Measurements from ENCODE around the gene FCHSD1. TPM values are rescaled to one million over a fixed set of nuclear protein-coding genes. Genes with fewer than 3 reads are reported as not detected.

The FCHSD1 gene
- total RNA-seq, 1 experiment from 2014 or later = 19.3 TPM

Other genes starting within 250 kb of the FCHSD1 start
- gene PCDHGA9, start 248.6 kb downstream of the FCHSD1 start, total RNA-seq (2014; rRNA removed; shearing (Covaris generic); ENCODE audit: low replicate concordance) = 13.0 and 15.7 TPM in 2 replicates
- gene PCDHGB6, start 243.4 kb downstream of the FCHSD1 start, total RNA-seq (2014; rRNA removed; shearing (Covaris generic); ENCODE audit: low replicate concordance) = 5.5 and 8.8 TPM in 2 replicates
- 8.5 and 11.2 TPM in 2 replicates for gene PCDHGA10, start 238.4 kb downstream of the FCHSD1 start, total RNA-seq (2014; rRNA removed; shearing (Covaris generic); ENCODE audit: low replicate concordance)
- 6.3 and 10.4 TPM in 2 replicates for gene PCDHGB7, start 233.7 kb downstream of the FCHSD1 start, total RNA-seq (2014; rRNA removed; shearing (Covaris generic); ENCODE audit: low replicate concordance)
- 9.3 and 10.4 TPM in 2 replicates for gene PCDHGA11, start 230.4 kb downstream of the FCHSD1 start, total RNA-seq (2014; rRNA removed; shearing (Covaris generic); ENCODE audit: low replicate concordance)
- 6.6 and 7.8 TPM in 2 replicates for gene PCDHGA12, start 220.9 kb downstream of the FCHSD1 start, total RNA-seq (2014; rRNA removed; shearing (Covaris generic); ENCODE audit: low replicate concordance)
- 61.3 and 75.2 TPM in 2 replicates for gene PCDHGC3, start 175.5 kb downstream of the FCHSD1 start, total RNA-seq (2014; rRNA removed; shearing (Covaris generic); ENCODE audit: low replicate concordance)
- 7.0 and 11.8 TPM in 2 replicates for gene PCDHGC4, start 166.4 kb downstream of the FCHSD1 start, total RNA-seq (2014; rRNA removed; shearing (Covaris generic); ENCODE audit: low replicate concordance)
- 5.1 and 5.8 TPM in 2 replicates for gene PCDHGC5, start 162.3 kb downstream of the FCHSD1 start, total RNA-seq (2014; rRNA removed; shearing (Covaris generic); ENCODE audit: low replicate concordance)
- 147 and 181 TPM in 2 replicates for gene DIAPH1, start 32.4 kb downstream of the FCHSD1 start, total RNA-seq (2014; rRNA removed; shearing (Covaris generic); ENCODE audit: low replicate concordance)
- gene HDAC3, start 14.6 kb downstream of the FCHSD1 start, total RNA-seq (2014; rRNA removed; shearing (Covaris generic); ENCODE audit: low replicate concordance) = 96.0 and 128 TPM in 2 replicates
- 20.4 and 48.3 TPM in 2 replicates for gene RELL2, start 14.4 kb downstream of the FCHSD1 start, total RNA-seq (2014; rRNA removed; shearing (Covaris generic); ENCODE audit: low replicate concordance)
- gene ARAP3, start 30.8 kb upstream of the FCHSD1 start, total RNA-seq (2014; rRNA removed; shearing (Covaris generic); ENCODE audit: low replicate concordance) = 0.07 TPM in 1 of 2 replicates, not detected in the other
- gene PCDH1, start 227.0 kb upstream of the FCHSD1 start, total RNA-seq (2014; rRNA removed; shearing (Covaris generic); ENCODE audit: low replicate concordance) = not detected in 2 replicates